Gastrocnemius medialis (tissue), 4 donors: Measurements from ENCODE around the gene BOLA1. TPM values are rescaled to one million over a fixed set of nuclear protein-coding genes. Genes with fewer than 3 reads are reported as not detected.

Experiments
- ATAC-seq, 2 donors: fragments of 150-250 bp; one replicate each; pipeline ENCODE4 v1.9.1; 2016
- DNase-seq, 2 donors: peaks; one replicate each; pipeline ENCODE4 v3.0.0-alpha.2; 2019
- H3K27ac ChIP-seq, 4 donors: fragments of 200-600 bp; sonication (generic); 1 replicate in 1 of 4; 2 replicates in 3 of 4; pipeline ENCODE4 v1.5.1; 2016 to 2018; ENCODE audit warnings: mild to moderate bottlenecking in 2 of 4, moderate library complexity in 1 of 4
- H3K27me3 ChIP-seq, 3 donors: fragments of 200-600 bp; sonication (generic) in 2 of 3; 1 replicate in 1 of 3; 2 replicates in 2 of 3; pipeline versions ENCODE4 v1.5.1 to v1.6.0; 2016 to 2019; ENCODE audit warnings: mild to moderate bottlenecking in 1 of 3, moderate library complexity in 1 of 3
- H3K36me3 ChIP-seq, 2 donors: fragments of 200-600 bp; sonication (generic) in 1 of 2; one replicate each; pipeline ENCODE4 v1.5.1; 2017 to 2018
- H3K4me1 ChIP-seq, 2 donors: fragments of 200-600 bp; sonication (generic) in 1 of 2; one replicate each; pipeline ENCODE4 v1.5.1; 2016 to 2017; ENCODE audit warnings: mild to moderate bottlenecking in 2 of 2
- H3K4me3 ChIP-seq, 4 donors: fragments of 200-600 bp; sonication (generic) in 3 of 4; 1 replicate in 1 of 4; 2 replicates in 3 of 4; pipeline ENCODE4 v1.5.1; 2016 to 2019; ENCODE audit warnings: mild to moderate bottlenecking in 2 of 4
- H3K9me3 ChIP-seq, 3 donors: fragments of 200-600 bp; sonication (generic) in 2 of 3; 1 replicate in 1 of 3; 2 replicates in 2 of 3; pipeline ENCODE4 v1.5.1; 2016 to 2019
- POLR2A ChIP-seq, 2 donors: fragments of 450-650 bp; IDR thresholded peaks; one replicate each; pipeline ENCODE4 v1.6.1; 2017; ENCODE audit warnings: antibody characterized with exemption in 2 of 2, mild to moderate bottlenecking in 2 of 2, moderate library complexity in 2 of 2
- in situ Hi-C, 4 donors: fragments of 200-750 bp; cut with MboI; loops; one replicate each; pipeline versions ENCODE4 v1.15.0 to v1.8.0; 2017; ENCODE audit warnings: low sequenced_read_pairs in 4 of 4
- intact Hi-C: fragments of 100-400 bp; cut with DNase I; formaldehyde crosslinking; loops from one replicate; pipeline ENCODE4 v1.15.1; 2023; ENCODE audit warnings: low total_unique reads
- total RNA-seq, 4 donors: library from RNA; depleted of rRNA; stranded (reverse); fragments of >200 nt; gene quantifications; one replicate each; pipeline versions ENCODE4 v1.1.0 to v1.2.3, GENCODE V29; 2016
- TF ChIP-seq, protein P1 (sequence below), 5 experiments: fragments of 450-650 bp in 3 of 5; fragments of 200-600 bp in 2 of 5; sonication (generic) in 2 of 5; IDR thresholded peaks in 4 of 5; conservative IDR thresholded peaks in 1 of 5; 1 replicate in 4 of 5; 2 replicates in 1 of 5; pipeline ENCODE4 v1.5.1; 2016 to 2019; ENCODE audit warnings: antibody characterized with exemption in 5 of 5, mild to moderate bottlenecking in 3 of 5, moderate library complexity in 3 of 5

The BOLA1 gene
- total RNA-seq, 4 donors from 2014 or later, result 17.0 to 35.4 (median 28.7) TPM

DNA sequence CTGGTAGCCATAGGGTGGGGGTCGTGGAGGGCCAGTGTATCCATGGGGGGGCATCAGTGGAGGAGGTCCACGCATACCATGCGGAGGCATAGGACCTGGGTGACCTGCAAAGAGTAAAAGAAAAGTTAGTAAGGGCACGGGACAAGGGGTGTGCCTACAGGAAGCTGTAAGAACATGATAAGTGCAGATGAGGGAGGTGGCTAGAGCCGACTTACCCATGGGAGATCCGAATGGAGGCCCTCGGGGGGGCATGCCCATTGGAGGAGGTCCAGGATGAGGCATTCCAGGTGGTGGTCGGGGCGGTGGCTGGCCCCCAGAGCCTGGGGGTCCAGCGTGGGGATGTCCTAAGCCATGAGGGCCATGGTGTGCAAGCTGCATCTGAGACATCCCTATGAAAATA lies 24.3 kb downstream of the BOLA1 start:
- TF ChIP-seq, protein P1, sequence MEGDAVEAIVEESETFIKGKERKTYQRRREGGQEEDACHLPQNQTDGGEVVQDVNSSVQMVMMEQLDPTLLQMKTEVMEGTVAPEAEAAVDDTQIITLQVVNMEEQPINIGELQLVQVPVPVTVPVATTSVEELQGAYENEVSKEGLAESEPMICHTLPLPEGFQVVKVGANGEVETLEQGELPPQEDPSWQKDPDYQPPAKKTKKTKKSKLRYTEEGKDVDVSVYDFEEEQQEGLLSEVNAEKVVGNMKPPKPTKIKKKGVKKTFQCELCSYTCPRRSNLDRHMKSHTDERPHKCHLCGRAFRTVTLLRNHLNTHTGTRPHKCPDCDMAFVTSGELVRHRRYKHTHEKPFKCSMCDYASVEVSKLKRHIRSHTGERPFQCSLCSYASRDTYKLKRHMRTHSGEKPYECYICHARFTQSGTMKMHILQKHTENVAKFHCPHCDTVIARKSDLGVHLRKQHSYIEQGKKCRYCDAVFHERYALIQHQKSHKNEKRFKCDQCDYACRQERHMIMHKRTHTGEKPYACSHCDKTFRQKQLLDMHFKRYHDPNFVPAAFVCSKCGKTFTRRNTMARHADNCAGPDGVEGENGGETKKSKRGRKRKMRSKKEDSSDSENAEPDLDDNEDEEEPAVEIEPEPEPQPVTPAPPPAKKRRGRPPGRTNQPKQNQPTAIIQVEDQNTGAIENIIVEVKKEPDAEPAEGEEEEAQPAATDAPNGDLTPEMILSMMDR (IDR thresholded peaks at IDR 0.05 in 4 of 5, conservative IDR thresholded peaks at IDR 0.05 in 1 of 5), result no peak
- TF ChIP-seq POLR2A (IDR thresholded peaks at IDR 0.05), result no peak
- Histone ChIP-seq H3K4me3 (no peak overlapping the region), H3K4me1 (peaks cover 29 to 32% of the 10 kb centered on the region in 2 donors), H3K9me3 (no peaks in the 10 kb centered on the region), H3K27me3 (peaks cover 0 to 4% (median under 1%) of the 10 kb centered on the region in 3 donors), H3K36me3 (peaks cover 0 to 54% of the 10 kb centered on the region in 2 donors), H3K27ac (no peak overlapping the region)
- in situ Hi-C loops (no loop called here), intact Hi-C loops (no loop called here)
- ATAC-seq, result no peak
- no peak for DNase-seq

DNA sequence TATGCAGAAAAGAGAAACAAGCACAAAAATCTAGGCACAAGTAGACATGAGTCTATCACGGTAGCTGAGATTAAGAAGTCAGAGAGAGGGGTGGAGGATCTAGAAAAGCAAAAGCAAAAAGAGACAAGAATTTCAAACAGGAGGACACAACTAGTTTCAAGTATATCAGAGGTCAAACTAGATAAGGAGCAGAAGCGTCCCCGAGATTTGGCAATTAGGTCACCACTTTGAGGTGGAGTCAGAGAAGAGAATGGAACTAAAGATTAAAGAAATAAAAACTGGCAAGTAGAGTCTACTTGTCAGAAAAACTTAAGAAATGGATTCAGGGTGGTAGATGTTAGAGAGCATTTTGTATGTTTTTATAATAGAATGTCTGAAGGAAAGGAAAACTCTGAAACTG lies 26.0 kb downstream of the BOLA1 start:
- intact Hi-C loops, result no loop called here
- Histone ChIP-seq H3K9me3 (no peaks in the 10 kb centered on the region), H3K4me1 (peaks cover 29 to 33% of the 10 kb centered on the region in 2 donors), H3K4me3 (no peak overlapping the region), H3K27ac (no peak overlapping the region), H3K36me3 (peaks cover 0 to 54% of the 10 kb centered on the region in 2 donors), H3K27me3 (no peaks in the 10 kb centered on the region)
- DNase-seq (no peak), ATAC-seq (no peak)
- in situ Hi-C loops, result no loop called here
- no peak for TF ChIP-seq POLR2A (IDR thresholded peaks at IDR 0.05)
- TF ChIP-seq, protein P1 (IDR thresholded peaks at IDR 0.05 in 4 of 5, conservative IDR thresholded peaks at IDR 0.05 in 1 of 5), result no peak

DNA sequence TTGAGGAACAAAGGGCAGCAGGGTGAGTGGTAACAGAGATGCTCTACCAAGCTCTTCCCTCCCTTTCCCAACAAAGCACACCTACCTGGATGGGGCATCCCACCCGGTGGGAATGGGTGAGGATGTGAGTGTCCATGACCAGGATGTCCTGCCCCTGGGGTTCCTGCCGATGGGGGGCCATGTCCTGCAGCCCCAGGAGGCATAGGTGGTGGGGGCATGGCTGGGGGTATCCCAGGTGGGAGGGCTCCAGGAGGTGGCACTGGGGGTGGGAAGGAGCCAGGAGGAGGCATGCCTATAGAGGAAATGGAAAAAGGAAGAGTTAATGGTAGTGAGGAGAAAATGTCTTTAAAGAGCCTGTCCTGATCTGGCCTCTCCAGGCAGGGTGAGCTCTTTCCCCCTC lies 26.4 kb downstream of the BOLA1 start:
- intact Hi-C loops (no loop called here), in situ Hi-C loops (no loop called here)
- H3K27me3 ChIP-seq, result no peaks in the 10 kb centered on the region
- no peak overlapping the region for H3K4me3 ChIP-seq
- no peak overlapping the region for H3K27ac ChIP-seq
- H3K36me3 ChIP-seq, result peaks cover 0 to 54% of the 10 kb centered on the region in 2 donors
- TF ChIP-seq POLR2A (IDR thresholded peaks at IDR 0.05), result no peak
- TF ChIP-seq, protein P1 (IDR thresholded peaks at IDR 0.05 in 4 of 5, conservative IDR thresholded peaks at IDR 0.05 in 1 of 5), result no peak
- no peak for ATAC-seq
- no peak for DNase-seq
- H3K4me1 ChIP-seq, result peaks cover 29 to 33% of the 10 kb centered on the region in 2 donors
- H3K9me3 ChIP-seq, result no peaks in the 10 kb centered on the region

DNA sequence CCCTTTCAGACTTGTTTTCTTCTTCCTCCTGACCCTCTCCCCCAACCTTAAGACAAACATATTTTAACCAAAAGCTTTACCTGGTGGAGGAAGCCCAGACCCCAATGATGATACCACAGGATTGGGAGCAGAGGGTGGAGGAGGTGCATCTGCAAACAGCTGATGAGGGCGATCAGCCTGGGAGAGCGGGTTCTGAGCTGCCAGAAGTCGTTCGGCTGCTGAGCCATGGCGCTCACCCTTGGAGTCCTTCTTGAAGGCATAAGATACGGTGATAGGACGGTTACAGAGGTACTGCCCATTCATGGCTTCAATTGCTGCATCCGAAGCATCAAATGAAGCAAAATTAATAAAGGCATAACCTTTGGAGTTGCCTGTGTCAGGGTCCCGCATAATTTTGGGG lies 26.9 kb downstream of the BOLA1 start:
- H3K9me3 ChIP-seq, result no peaks in the 10 kb centered on the region
- no peak for TF ChIP-seq POLR2A (IDR thresholded peaks at IDR 0.05)
- TF ChIP-seq, protein P1 (IDR thresholded peaks at IDR 0.05 in 4 of 5, conservative IDR thresholded peaks at IDR 0.05 in 1 of 5), result no peak
- H3K27me3 ChIP-seq, result no peaks in the 10 kb centered on the region
- peaks cover 29 to 33% of the 10 kb centered on the region in 2 donors for H3K4me1 ChIP-seq
- ATAC-seq (no peak), DNase-seq (no peak)
- peaks cover 0 to 54% of the 10 kb centered on the region in 2 donors for H3K36me3 ChIP-seq
- in situ Hi-C loops (no loop called here), intact Hi-C loops (no loop called here)
- H3K4me3 ChIP-seq, result peak overlapping the region; percentile 12 to 98 (median 82)
- no peak overlapping the region for H3K27ac ChIP-seq

DNA sequence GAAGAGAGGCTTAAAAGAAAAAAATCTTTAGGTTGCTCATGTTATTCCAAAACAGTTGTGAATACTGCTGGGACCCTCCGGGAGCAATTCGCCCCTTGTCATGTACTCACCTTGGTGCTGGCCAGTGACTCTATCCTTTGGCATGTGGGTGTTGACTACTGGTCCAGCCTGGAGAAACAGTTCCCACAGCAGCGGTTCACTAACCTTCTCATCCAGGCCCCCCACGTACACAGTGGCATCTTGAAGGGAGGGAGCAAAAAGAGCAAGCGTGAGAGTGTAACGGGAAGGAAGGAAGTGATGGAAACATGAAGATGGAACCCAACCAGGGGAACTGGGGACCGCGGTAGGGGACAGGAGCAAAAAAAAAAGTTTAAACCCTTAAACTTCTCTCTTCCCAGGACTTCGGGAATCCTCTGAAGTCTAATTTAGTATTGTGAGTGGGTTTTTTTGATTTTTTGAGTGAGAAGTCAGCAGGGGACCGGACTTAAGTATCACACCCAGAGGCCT lies 27.7 kb downstream of the BOLA1 start:
- peak overlapping the region; percentile 92 to 98 (median 94) for H3K27ac ChIP-seq
- H3K36me3 ChIP-seq, result peaks cover 0 to 49% of the 10 kb centered on the region in 2 donors
- H3K27me3 ChIP-seq, result no peaks in the 10 kb centered on the region
- TF ChIP-seq, protein P1 (IDR thresholded peaks at IDR 0.05 in 4 of 5, conservative IDR thresholded peaks at IDR 0.05 in 1 of 5), result no peak
- TF ChIP-seq POLR2A (IDR thresholded peaks at IDR 0.05), result no peak
- H3K4me3 ChIP-seq, result peak overlapping the region; percentile 73 to 98 (median 92)
- H3K9me3 ChIP-seq, result no peaks in the 10 kb centered on the region
- in situ Hi-C loops, result no loop called here
- no peak for DNase-seq
- peaks cover 29 to 33% of the 10 kb centered on the region in 2 donors for H3K4me1 ChIP-seq
- intact Hi-C loops, result loop anchor here (1.0 kb wide), 2 partner anchors 28 to 39 kb away; partner anchors contain the start of gene BOLA1
- no peak for ATAC-seq
